RWPE2 (cell line): ENCODE measurements around the gene ALG2.
"Not testable (repeated sequence)": the region's sequence is repeated elsewhere in the genome, so short reads cannot be mapped to it uniquely, and the experiment has no call there.

Experiments
- ATAC-seq: fragments of 200-7000 bp; cut with Tn5 transposase; 3 replicates; pipeline ENCODE4 v1.9.1; 2021; ENCODE audit warnings: low read depth
- DNase-seq: peaks from one replicate; pipeline ENCODE4 v3.0.0-alpha.2; 2020; ENCODE audit warnings: low spot score
- H3K27ac ChIP-seq: fragments of 450-650 bp; 2 replicates; pipeline ENCODE4 v1.5.1; 2017; ENCODE audit warnings: mild to moderate bottlenecking; ENCODE audit not compliant: poor library complexity, severe bottlenecking
- H3K27me3 ChIP-seq: fragments of 250-450 bp; sonication (Bioruptor Pico); 2 replicates; pipeline ENCODE4 v1.5.1; 2021; ENCODE audit warnings: mild to moderate bottlenecking, moderate library complexity; ENCODE audit not compliant: insufficient read depth, poor library complexity, severe bottlenecking
- H3K36me3 ChIP-seq: fragments of 250-450 bp; sonication (Bioruptor Pico); 2 replicates; pipeline ENCODE4 v1.5.1; 2020; ENCODE audit warnings: low read depth, mild to moderate bottlenecking, moderate library complexity
- H3K4me1 ChIP-seq: fragments of 250-450 bp; sonication (Bioruptor Pico); 2 replicates; pipeline ENCODE4 v1.5.1; 2021; ENCODE audit warnings: mild to moderate bottlenecking, moderate library complexity; ENCODE audit not compliant: insufficient read depth, poor library complexity, severe bottlenecking
- H3K4me3 ChIP-seq: fragments of 250-450 bp; sonication (Bioruptor Pico); 2 replicates; pipeline ENCODE4 v1.5.1; 2021; ENCODE audit warnings: mild to moderate bottlenecking, moderate library complexity; ENCODE audit not compliant: severe bottlenecking
- H3K9me3 ChIP-seq: fragments of 250-450 bp; sonication (Bioruptor Pico); 2 replicates; pipeline ENCODE4 v1.5.1; 2021; ENCODE audit warnings: mild to moderate bottlenecking, moderate library complexity; ENCODE audit not compliant: severe bottlenecking
- TF ChIP-seq, protein P1 (sequence below): fragments of 450-650 bp; IDR thresholded peaks from one replicate; pipeline ENCODE4 v1.5.1; 2017; ENCODE audit warnings: mild to moderate bottlenecking, moderate library complexity; ENCODE audit not compliant: poor library complexity, severe bottlenecking

The ALG2 gene

GRCh38 chr9:99197987-99198386 lies 23.8 kb downstream of the ALG2 start:
- Histone ChIP-seq H3K36me3 (no peaks in the 10 kb centered on the region), H3K27me3 (peaks cover 19% of the 10 kb centered on the region), H3K4me3 (no peak overlapping the region), H3K9me3 (no peaks in the 10 kb centered on the region), H3K4me1 (no peaks in the 10 kb centered on the region), H3K27ac (no peak overlapping the region)
- no peak for DNase-seq
- ATAC-seq: no peak
- TF ChIP-seq, protein P1, sequence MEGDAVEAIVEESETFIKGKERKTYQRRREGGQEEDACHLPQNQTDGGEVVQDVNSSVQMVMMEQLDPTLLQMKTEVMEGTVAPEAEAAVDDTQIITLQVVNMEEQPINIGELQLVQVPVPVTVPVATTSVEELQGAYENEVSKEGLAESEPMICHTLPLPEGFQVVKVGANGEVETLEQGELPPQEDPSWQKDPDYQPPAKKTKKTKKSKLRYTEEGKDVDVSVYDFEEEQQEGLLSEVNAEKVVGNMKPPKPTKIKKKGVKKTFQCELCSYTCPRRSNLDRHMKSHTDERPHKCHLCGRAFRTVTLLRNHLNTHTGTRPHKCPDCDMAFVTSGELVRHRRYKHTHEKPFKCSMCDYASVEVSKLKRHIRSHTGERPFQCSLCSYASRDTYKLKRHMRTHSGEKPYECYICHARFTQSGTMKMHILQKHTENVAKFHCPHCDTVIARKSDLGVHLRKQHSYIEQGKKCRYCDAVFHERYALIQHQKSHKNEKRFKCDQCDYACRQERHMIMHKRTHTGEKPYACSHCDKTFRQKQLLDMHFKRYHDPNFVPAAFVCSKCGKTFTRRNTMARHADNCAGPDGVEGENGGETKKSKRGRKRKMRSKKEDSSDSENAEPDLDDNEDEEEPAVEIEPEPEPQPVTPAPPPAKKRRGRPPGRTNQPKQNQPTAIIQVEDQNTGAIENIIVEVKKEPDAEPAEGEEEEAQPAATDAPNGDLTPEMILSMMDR: no peak

- no peak overlapping the region for H3K4me3 ChIP-seq
- no peak for ATAC-seq
Measured at GRCh38 chr9:99197124-99197630, 24.6 kb downstream of the ALG2 start.

GRCh38 chr9:99196484-99196883 lies 25.3 kb downstream of the ALG2 start:
- not testable (repeated sequence) for H3K9me3 ChIP-seq, H3K4me3 ChIP-seq, ATAC-seq, H3K4me1 ChIP-seq, H3K36me3 ChIP-seq, DNase-seq, H3K27ac ChIP-seq
- peaks cover 19% of the 10 kb centered on the region for H3K27me3 ChIP-seq

More at GRCh38 chr9:99197124-99197630, 24.6 kb downstream of the ALG2 start:
- no peak for DNase-seq
- TF ChIP-seq, protein P1: no peak
- Histone ChIP-seq H3K4me1 (no peaks in the 10 kb centered on the region), H3K36me3 (no peaks in the 10 kb centered on the region), H3K9me3 (no peaks in the 10 kb centered on the region), H3K27me3 (peaks cover 19% of the 10 kb centered on the region), H3K27ac (no peak overlapping the region)

DNA sequence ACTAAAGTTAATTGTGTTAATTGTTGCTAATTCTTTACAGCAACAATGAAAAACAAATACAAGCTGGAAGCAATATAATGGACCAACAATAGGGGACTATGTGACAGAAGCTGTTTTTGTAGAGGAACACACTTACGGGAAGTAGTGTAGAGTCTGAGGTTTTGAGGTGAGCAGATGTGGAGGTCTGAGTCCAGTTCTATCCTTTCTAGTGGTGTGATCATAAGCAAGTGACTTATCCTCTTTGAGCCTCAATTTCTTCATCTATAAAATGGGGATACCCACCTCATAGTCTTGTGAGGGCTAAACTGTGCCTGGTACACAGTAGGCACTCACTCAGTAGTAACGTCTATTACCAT lies 28.3 kb downstream of the ALG2 start:
- TF ChIP-seq, protein P1: peak; percentile 11
- Histone ChIP-seq H3K9me3 (no peaks in the 10 kb centered on the region), H3K4me3 (no peak overlapping the region)

GRCh38 chr9:99192786-99193465 lies 28.8 kb downstream of the ALG2 start:
- Histone ChIP-seq H3K4me1 (no peaks in the 10 kb centered on the region), H3K27ac (no peak overlapping the region), H3K27me3 (peaks cover 19% of the 10 kb centered on the region), H3K4me3 (no peak overlapping the region), H3K9me3 (no peaks in the 10 kb centered on the region), H3K36me3 (no peaks in the 10 kb centered on the region)
- TF ChIP-seq, protein P1: peak; percentile 40
- peak; percentile 49; the same call in 1 of the 3 replicates for ATAC-seq
- no peak for DNase-seq

More for the DNA sequence above, 28.3 kb downstream of the ALG2 start:
- ATAC-seq (no peak), DNase-seq (no peak)
- Histone ChIP-seq H3K36me3 (no peaks in the 10 kb centered on the region), H3K4me1 (no peaks in the 10 kb centered on the region), H3K27ac (no peak overlapping the region), H3K27me3 (peaks cover 19% of the 10 kb centered on the region)
